ENCODE measurements around the gene EIF4ENIF1.

- TF ChIP-seq EP300 (IDR thresholded peaks at IDR 0.05): no peak
- TF ChIP-seq CTCF (IDR thresholded peaks at IDR 0.05): no peak
- TF ChIP-seq POLR2A (IDR thresholded peaks at IDR 0.05): no peak
- TF ChIP-seq POLR2AphosphoS5 (IDR thresholded peaks at IDR 0.05): no peak
These were observed 48.0 kb downstream of the EIF4ENIF1 start for GRCh38 chr22:31441652-31442051.

All from stomach (tissue), 4 donors.